Gastrocnemius medialis (tissue), 4 donors: ENCODE measurements around the gene ZC2HC1B.
"Not testable (repeated sequence)": the region's sequence is repeated elsewhere in the genome, so short reads cannot be mapped to it uniquely, and the experiment has no call there.

Experiments used
- CTCF ChIP-seq, 5 experiments: fragments of 450-650 bp in 3 of 5; fragments of 200-600 bp in 2 of 5; sonication (generic) in 2 of 5; IDR thresholded peaks in 4 of 5; conservative IDR thresholded peaks in 1 of 5; 1 replicate in 4 of 5; 2 replicates in 1 of 5; pipeline ENCODE4 v1.5.1; 2016 to 2019; ENCODE audit warnings: antibody characterized with exemption in 5 of 5, mild to moderate bottlenecking in 3 of 5, moderate library complexity in 3 of 5
- POLR2A ChIP-seq, 2 donors: fragments of 450-650 bp; IDR thresholded peaks; one replicate each; pipeline ENCODE4 v1.6.1; 2017; ENCODE audit warnings: antibody characterized with exemption in 2 of 2, mild to moderate bottlenecking in 2 of 2, moderate library complexity in 2 of 2

- TF ChIP-seq CTCF (IDR thresholded peaks at IDR 0.05 in 4 of 5, conservative IDR thresholded peaks at IDR 0.05 in 1 of 5); POLR2A (IDR thresholded peaks at IDR 0.05): not testable (repeated sequence)
Measured at GRCh38 chr6:143868808-143869207, 4.5 kb downstream of the ZC2HC1B start.
